HepG2 (cell line): ENCODE measurements around the gene SMAD2.

Experiments
- CEBPB ChIP-seq: IDR thresholded peaks from 2 replicates; pipeline ENCODE4 v1.6.1; 2011; ENCODE audit warnings: low read depth, low read length, improper control_type of control experiment, borderline replicate concordance
- CREB1 ChIP-seq, 2 experiments: fragments of 450-650 bp in 1 of 2; IDR thresholded peaks; 2 replicates each; pipeline ENCODE4 v1.6.1; 2016 to 2017; ENCODE audit warnings: control low read depth in 1 of 2, mild to moderate bottlenecking in 1 of 2, missing compliant biosample characterization in 1 of 2, missing genetic modification characterization in 1 of 2
- CTCF ChIP-seq: sonication (generic); formaldehyde crosslinking; IDR thresholded peaks from 2 replicates; pipeline ENCODE4 v1.5.0; 2020; ENCODE audit warnings: mild to moderate bottlenecking, missing genetic modification reagents, moderate library complexity
- FOSL2 ChIP-seq: sonication (generic); formaldehyde crosslinking; IDR thresholded peaks from 2 replicates; pipeline ENCODE4 v1.4.0; 2020; ENCODE audit warnings: missing genetic modification reagents
- SIN3B ChIP-seq: fragments of 150-350 bp; IDR thresholded peaks from 2 replicates; pipeline ENCODE4 v1.6.1; 2014; ENCODE audit warnings: low read length
- SP4 ChIP-seq: sonication (generic); formaldehyde crosslinking; IDR thresholded peaks from 2 replicates; pipeline ENCODE4 v1.8.1; 2023; ENCODE audit warnings: mild to moderate bottlenecking, missing genetic modification reagents
- SSRP1 ChIP-seq: IDR thresholded peaks from 2 replicates; pipeline ENCODE4 v1.6.1; 2016; ENCODE audit warnings: control low read depth
- U2AF1 ChIP-seq: fragments of 200-400 bp; formaldehyde crosslinking; optimal IDR thresholded peaks from 2 replicates; pipeline ENCODE3; 2017; ENCODE audit warnings: mild to moderate bottlenecking, low read depth, low read length
- ZNF101 ChIP-seq: sonication (generic); formaldehyde crosslinking; IDR thresholded peaks from 2 replicates; pipeline ENCODE4 v1.4.0; 2020; ENCODE audit warnings: mild to moderate bottlenecking, low read depth, missing genetic modification reagents, borderline replicate concordance
- ZNF850 ChIP-seq: sonication (generic); formaldehyde crosslinking; conservative IDR thresholded peaks from 2 replicates; pipeline ENCODE4 v1.9.0; 2021; ENCODE audit warnings: mild to moderate bottlenecking, missing genetic modification reagents
- TF ChIP-seq, protein P1 (sequence below): sonication (generic); formaldehyde crosslinking; IDR thresholded peaks from 2 replicates; pipeline ENCODE4 v1.4.0; 2020; ENCODE audit warnings: mild to moderate bottlenecking, missing genetic modification reagents
- TF ChIP-seq, protein P2 (sequence below), 2 experiments: sonication (generic) in 1 of 2; formaldehyde crosslinking in 1 of 2; IDR thresholded peaks; 2 replicates each; pipeline versions ENCODE4 v1.5.1 to v1.6.1; 2011 to 2020; ENCODE audit warnings: borderline replicate concordance in 1 of 2, low read depth in 1 of 2, low read length in 1 of 2, mild to moderate bottlenecking in 1 of 2, missing genetic modification reagents in 1 of 2, moderate library complexity in 1 of 2

GRCh38 chr18:47838396-47838795, 92.1 kb downstream of the SMAD2 start:
- no peak for TF ChIP-seq CTCF (CRISPR knock-in tag)
- TF ChIP-seq CREB1 (IDR thresholded peaks at IDR 0.05): no peak
- no peak for TF ChIP-seq CREB1 (CRISPR knock-in tag; IDR thresholded peaks at IDR 0.05)
- TF ChIP-seq SP4 (CRISPR knock-in tag): no peak
- TF ChIP-seq, protein P1, sequence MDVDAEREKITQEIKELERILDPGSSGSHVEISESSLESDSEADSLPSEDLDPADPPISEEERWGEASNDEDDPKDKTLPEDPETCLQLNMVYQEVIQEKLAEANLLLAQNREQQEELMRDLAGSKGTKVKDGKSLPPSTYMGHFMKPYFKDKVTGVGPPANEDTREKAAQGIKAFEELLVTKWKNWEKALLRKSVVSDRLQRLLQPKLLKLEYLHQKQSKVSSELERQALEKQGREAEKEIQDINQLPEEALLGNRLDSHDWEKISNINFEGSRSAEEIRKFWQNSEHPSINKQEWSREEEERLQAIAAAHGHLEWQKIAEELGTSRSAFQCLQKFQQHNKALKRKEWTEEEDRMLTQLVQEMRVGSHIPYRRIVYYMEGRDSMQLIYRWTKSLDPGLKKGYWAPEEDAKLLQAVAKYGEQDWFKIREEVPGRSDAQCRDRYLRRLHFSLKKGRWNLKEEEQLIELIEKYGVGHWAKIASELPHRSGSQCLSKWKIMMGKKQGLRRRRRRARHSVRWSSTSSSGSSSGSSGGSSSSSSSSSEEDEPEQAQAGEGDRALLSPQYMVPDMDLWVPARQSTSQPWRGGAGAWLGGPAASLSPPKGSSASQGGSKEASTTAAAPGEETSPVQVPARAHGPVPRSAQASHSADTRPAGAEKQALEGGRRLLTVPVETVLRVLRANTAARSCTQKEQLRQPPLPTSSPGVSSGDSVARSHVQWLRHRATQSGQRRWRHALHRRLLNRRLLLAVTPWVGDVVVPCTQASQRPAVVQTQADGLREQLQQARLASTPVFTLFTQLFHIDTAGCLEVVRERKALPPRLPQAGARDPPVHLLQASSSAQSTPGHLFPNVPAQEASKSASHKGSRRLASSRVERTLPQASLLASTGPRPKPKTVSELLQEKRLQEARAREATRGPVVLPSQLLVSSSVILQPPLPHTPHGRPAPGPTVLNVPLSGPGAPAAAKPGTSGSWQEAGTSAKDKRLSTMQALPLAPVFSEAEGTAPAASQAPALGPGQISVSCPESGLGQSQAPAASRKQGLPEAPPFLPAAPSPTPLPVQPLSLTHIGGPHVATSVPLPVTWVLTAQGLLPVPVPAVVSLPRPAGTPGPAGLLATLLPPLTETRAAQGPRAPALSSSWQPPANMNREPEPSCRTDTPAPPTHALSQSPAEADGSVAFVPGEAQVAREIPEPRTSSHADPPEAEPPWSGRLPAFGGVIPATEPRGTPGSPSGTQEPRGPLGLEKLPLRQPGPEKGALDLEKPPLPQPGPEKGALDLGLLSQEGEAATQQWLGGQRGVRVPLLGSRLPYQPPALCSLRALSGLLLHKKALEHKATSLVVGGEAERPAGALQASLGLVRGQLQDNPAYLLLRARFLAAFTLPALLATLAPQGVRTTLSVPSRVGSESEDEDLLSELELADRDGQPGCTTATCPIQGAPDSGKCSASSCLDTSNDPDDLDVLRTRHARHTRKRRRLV (CRISPR knock-in tag): no peak
- TF ChIP-seq FOSL2: no peak
- no peak for TF ChIP-seq ZNF101 (CRISPR knock-in tag)
- no peak for TF ChIP-seq SSRP1 (CRISPR knock-in tag)
- TF ChIP-seq ZNF850 (CRISPR knock-in tag): no peak
- no peak for TF ChIP-seq CEBPB
- TF ChIP-seq SIN3B: no peak
- TF ChIP-seq, protein P2, sequence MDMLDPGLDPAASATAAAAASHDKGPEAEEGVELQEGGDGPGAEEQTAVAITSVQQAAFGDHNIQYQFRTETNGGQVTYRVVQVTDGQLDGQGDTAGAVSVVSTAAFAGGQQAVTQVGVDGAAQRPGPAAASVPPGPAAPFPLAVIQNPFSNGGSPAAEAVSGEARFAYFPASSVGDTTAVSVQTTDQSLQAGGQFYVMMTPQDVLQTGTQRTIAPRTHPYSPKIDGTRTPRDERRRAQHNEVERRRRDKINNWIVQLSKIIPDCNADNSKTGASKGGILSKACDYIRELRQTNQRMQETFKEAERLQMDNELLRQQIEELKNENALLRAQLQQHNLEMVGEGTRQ (IDR thresholded peaks at IDR 0.05; ENCODE audit: low read depth, low read length): no peak
- TF ChIP-seq, protein P2 (CRISPR knock-in tag; IDR thresholded peaks at IDR 0.05; ENCODE audit: borderline replicate concordance): no peak
- TF ChIP-seq U2AF1: no peak
